DND-41 (cell line): Measurements from ENCODE around the gene C9orf50.

Experiments
- EZH2 ChIP-seq: IDR thresholded peaks from 3 replicates; pipeline ENCODE4 v1.6.1; 2012; ENCODE audit warnings: borderline replicate concordance, low read depth, mild to moderate bottlenecking, moderate library complexity, low read length, inconsistent platforms; ENCODE audit not compliant: severe bottlenecking
- TF ChIP-seq, protein P1 (sequence below): IDR thresholded peaks from 2 replicates; pipeline ENCODE4 v1.5.1; 2012; ENCODE audit warnings: borderline replicate concordance, low read length, moderate library complexity, mild to moderate bottlenecking; ENCODE audit not compliant: poor library complexity, severe bottlenecking; ENCODE audit errors: extremely low read depth

DNA sequence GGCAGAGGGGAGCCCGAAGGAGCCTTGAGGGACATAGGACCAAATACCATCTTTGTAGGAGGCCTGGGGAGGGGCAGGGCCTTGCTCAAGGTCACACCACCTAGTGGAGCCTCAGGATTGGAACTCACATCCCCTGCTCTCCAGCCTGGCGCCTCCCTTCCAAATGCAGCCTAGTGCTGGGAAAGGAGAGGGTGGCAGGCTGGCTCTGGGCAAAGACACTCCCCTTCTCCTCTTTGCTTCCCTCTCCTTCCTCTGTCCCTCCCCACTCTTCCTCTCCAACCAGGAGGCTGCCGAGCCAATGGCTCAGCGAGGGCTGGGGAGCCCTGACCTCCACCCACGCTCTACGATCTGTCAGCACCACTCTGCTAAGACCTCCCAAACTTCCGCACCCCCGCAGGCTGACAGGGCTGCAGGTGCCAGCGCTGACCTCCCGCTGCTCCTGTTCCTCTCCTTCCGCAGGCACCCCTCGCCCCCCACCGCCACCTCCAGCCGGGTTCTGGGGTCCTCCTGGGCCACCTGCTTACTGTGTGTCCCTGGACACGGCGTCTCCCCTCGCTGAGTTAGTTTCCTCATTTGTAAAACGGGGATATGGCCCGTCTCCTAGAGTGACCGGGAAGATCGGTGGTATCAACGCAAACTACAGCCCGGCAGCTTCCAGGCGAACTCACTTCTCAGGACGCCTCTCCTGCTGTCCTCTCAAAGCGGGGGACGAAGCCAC, 52.9 kb downstream of the C9orf50 start:
- TF ChIP-seq, protein P1, sequence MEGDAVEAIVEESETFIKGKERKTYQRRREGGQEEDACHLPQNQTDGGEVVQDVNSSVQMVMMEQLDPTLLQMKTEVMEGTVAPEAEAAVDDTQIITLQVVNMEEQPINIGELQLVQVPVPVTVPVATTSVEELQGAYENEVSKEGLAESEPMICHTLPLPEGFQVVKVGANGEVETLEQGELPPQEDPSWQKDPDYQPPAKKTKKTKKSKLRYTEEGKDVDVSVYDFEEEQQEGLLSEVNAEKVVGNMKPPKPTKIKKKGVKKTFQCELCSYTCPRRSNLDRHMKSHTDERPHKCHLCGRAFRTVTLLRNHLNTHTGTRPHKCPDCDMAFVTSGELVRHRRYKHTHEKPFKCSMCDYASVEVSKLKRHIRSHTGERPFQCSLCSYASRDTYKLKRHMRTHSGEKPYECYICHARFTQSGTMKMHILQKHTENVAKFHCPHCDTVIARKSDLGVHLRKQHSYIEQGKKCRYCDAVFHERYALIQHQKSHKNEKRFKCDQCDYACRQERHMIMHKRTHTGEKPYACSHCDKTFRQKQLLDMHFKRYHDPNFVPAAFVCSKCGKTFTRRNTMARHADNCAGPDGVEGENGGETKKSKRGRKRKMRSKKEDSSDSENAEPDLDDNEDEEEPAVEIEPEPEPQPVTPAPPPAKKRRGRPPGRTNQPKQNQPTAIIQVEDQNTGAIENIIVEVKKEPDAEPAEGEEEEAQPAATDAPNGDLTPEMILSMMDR = no peak
- no peak for TF ChIP-seq EZH2
